ENCODE measurements around the gene ITPRIPL2.

ITPRIPL2 gene

GRCh38 chr16:19123535-19124178 is 9.9 kb downstream of the ITPRIPL2 start:
- no peak for DNase-seq

- DNase-seq = no peak
These were observed 12.5 kb downstream of the ITPRIPL2 start for GRCh38 chr16:19126300-19126699.

GRCh38 chr16:19127205-19127604 is 13.4 kb downstream of the ITPRIPL2 start:
- no peak for DNase-seq

GRCh38 chr16:19127674-19128131 is 13.9 kb downstream of the ITPRIPL2 start:
- no peak for DNase-seq

GRCh38 chr16:19128454-19129200 is 14.9 kb downstream of the ITPRIPL2 start:
- DNase-seq = no peak

GRCh38 chr16:19130385-19130784 is 16.6 kb downstream of the ITPRIPL2 start:
- no peak for DNase-seq

GRCh38 chr16:19130852-19131824 is 17.4 kb downstream of the ITPRIPL2 start:
- no peak for DNase-seq

GRCh38 chr16:19131825-19132218 is 18.1 kb downstream of the ITPRIPL2 start:
- no peak for DNase-seq

- DNase-seq = no peak
These were observed 18.5 kb downstream of the ITPRIPL2 start for GRCh38 chr16:19132255-19132654.

- DNase-seq = no peak
These were observed 19.1 kb downstream of the ITPRIPL2 start for GRCh38 chr16:19132898-19133297.

GRCh38 chr16:19133600-19133999 is 19.8 kb downstream of the ITPRIPL2 start:
- no peak for DNase-seq

- no peak for DNase-seq
These were observed 21.6 kb downstream of the ITPRIPL2 start for GRCh38 chr16:19135201-19135842.

- DNase-seq = no peak
These were observed 22.2 kb downstream of the ITPRIPL2 start for GRCh38 chr16:19135896-19136438.

GRCh38 chr16:19136549-19137196 is 22.9 kb downstream of the ITPRIPL2 start:
- DNase-seq = peak; percentile 12

GRCh38 chr16:19137201-19138128 is 23.7 kb downstream of the ITPRIPL2 start:
- no peak for DNase-seq

GRCh38 chr16:19138601-19139000 is 24.8 kb downstream of the ITPRIPL2 start:
- no peak for DNase-seq

- no peak for DNase-seq
These were observed 25.8 kb downstream of the ITPRIPL2 start for GRCh38 chr16:19139436-19140091.

- DNase-seq = no peak
These were observed 26.6 kb downstream of the ITPRIPL2 start for GRCh38 chr16:19140396-19140795.

GRCh38 chr16:19142939-19143598 is 29.3 kb downstream of the ITPRIPL2 start:
- DNase-seq = no peak

- DNase-seq = no peak
These were observed 29.8 kb downstream of the ITPRIPL2 start for GRCh38 chr16:19143599-19143956.

Measured in CD4-positive, alpha-beta T cell treated with Interferon gamma for 1 hour (primary cell).